Omental fat pad (tissue), 4 donors: ENCODE results near the gene KPNA2. TPM values are rescaled to one million over a fixed set of nuclear protein-coding genes. Genes with fewer than 3 reads are reported as not detected.
"Not testable (repeated sequence)": the region's sequence is repeated elsewhere in the genome, so short reads cannot be mapped to it uniquely, and the experiment has no call there.

Experiments
- ATAC-seq: fragments of 150-250 bp; one replicate; pipeline ENCODE4 v1.9.1; 2016; ENCODE audit warnings: mild to moderate bottlenecking, moderate library complexity; ENCODE audit not compliant: low FRiP score
- DNase-seq: peaks from one replicate; pipeline ENCODE4 v3.0.0-alpha.2; 2019; ENCODE audit warnings: low spot score
- CTCF ChIP-seq, 3 donors: fragments of 450-650 bp; IDR thresholded peaks; one replicate each; pipeline ENCODE4 v1.5.1; 2016 to 2017; ENCODE audit warnings: antibody characterized with exemption in 3 of 3, mild to moderate bottlenecking in 3 of 3, moderate library complexity in 2 of 3
- total RNA-seq, 4 donors: library from RNA; depleted of rRNA; stranded (reverse); fragments of >200 nt; gene quantifications; one replicate each; pipeline ENCODE4 v1.1.0, GENCODE V29; 2016

KPNA2 gene
- total RNA-seq, 4 donors from 2014 or later = 13.2 to 64.1 (median 23.4) TPM

GRCh38 chr17:68054296-68054900 lies 18.9 kb downstream of the KPNA2 start:
- TF ChIP-seq CTCF (IDR thresholded peaks at IDR 0.05) = no peak
- ATAC-seq (peak; percentile 45), DNase-seq (no peak)

- no peak for TF ChIP-seq CTCF (IDR thresholded peaks at IDR 0.05)
- no peak for DNase-seq
- ATAC-seq = no peak
Measured at GRCh38 chr17:68057531-68057952, 22.0 kb downstream of the KPNA2 start.

- DNase-seq (no peak), ATAC-seq (no peak)
- TF ChIP-seq CTCF (IDR thresholded peaks at IDR 0.05) = no peak
Measured at GRCh38 chr17:68060336-68060735, 24.8 kb downstream of the KPNA2 start.

GRCh38 chr17:68061512-68062313 lies 26.2 kb downstream of the KPNA2 start:
- TF ChIP-seq CTCF (IDR thresholded peaks at IDR 0.05) = no peak
- ATAC-seq = no peak

GRCh38 chr17:68065366-68065765 lies 29.8 kb downstream of the KPNA2 start:
- DNase-seq, ATAC-seq: not testable (repeated sequence)

More at GRCh38 chr17:68061512-68062313, 26.2 kb downstream of the KPNA2 start:
- DNase-seq = no peak

- not testable (repeated sequence) for DNase-seq
Measured at GRCh38 chr17:68068512-68068911, 33.0 kb downstream of the KPNA2 start.

GRCh38 chr17:68070582-68071444 lies 35.3 kb downstream of the KPNA2 start:
- DNase-seq, ATAC-seq: not testable (repeated sequence)

More at GRCh38 chr17:68068512-68068911, 33.0 kb downstream of the KPNA2 start:
- ATAC-seq = not testable (repeated sequence)

- no peak for DNase-seq
- TF ChIP-seq CTCF (IDR thresholded peaks at IDR 0.05) = no peak
- ATAC-seq = no peak
Measured at GRCh38 chr17:68074279-68074678, 38.7 kb downstream of the KPNA2 start.

- DNase-seq = not testable (repeated sequence)
- peak; percentile 57 for ATAC-seq
Measured at GRCh38 chr17:68075953-68076607, 40.5 kb downstream of the KPNA2 start.

GRCh38 chr17:68077498-68077897 lies 42.0 kb downstream of the KPNA2 start:
- ATAC-seq = not testable (repeated sequence)

More at GRCh38 chr17:68077498-68077897, 42.0 kb downstream of the KPNA2 start:
- not testable (repeated sequence) for DNase-seq
